Epidermal melanocyte (primary cell): ENCODE measurements around the gene TTR.

Experiments used
- DNase-seq: peaks from one replicate; pipeline ENCODE4 v3.0.0; 2011; ENCODE audit warnings: low spot score; ENCODE audit not compliant: insufficient read length

Gene TTR

DNA sequence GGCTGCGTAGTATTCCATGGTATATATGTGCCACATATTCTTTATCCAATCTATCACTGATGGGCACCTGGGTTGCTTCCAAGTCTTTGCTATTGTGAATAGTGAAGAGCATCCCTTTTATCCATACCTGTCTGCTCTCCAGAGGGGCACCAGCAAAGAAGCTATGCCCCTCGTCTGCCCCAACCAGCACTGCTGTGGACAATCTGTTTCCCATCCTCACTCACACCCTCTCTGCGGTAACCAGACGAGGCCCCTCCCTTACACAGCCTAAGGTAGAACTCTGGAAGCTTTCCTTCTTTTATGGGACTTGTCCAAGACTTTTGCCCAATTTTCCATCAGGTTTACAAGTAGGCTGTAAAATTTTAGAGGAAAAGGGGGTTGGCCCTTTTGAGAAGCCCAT, 24.9 kb downstream of the TTR start:
- no peak for DNase-seq

DNA sequence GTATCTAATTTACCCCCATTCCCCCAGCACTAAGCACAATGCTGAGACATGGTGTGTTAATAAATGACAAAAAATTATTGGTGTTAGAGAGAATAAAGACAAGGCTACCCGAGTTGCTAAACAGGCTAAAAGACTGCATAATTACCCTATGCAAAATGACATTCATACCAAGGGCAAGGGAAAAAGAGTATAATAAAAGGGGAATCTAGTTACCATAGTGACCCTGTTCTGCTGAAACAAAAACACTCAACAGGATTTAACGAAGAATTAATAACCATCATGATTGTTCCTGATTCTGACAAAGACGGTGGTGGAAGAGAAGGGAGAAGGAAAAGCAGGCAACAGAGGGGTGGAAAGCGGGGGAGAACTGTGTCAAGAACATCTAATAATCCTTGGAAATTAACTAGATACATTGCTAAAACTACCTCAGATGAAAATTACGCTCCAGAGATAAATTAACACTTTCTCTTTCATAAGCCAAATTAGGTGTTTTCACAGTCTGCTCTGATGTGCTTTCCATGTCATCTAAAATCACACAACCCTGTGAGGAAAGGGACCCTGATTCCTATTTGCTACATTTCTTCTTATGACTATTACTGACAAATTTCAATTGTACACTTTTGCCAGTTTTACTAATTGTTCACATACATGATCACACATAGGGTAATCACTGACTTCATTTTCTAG, 25.5 kb downstream of the TTR start:
- no peak for DNase-seq

DNA sequence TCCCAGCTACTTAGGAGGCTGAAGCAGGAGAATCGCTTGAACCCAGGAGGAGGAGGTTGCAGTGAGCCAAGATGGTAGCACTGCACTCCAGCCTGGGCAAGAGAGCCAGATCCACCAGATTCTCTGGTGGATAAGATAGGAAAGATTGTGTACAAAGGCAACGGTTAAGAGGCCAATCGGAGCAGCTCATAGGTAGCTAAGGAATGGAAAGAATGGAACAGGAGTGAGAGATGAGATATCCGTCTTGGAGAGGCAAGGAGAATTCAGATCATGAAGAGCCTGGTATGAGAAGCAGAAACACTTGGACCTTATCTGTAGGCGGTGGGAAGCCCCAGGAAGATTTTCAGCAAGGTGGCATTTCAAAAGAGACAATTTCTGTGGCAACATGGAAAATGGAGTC, 27.1 kb downstream of the TTR start:
- DNase-seq: no peak

DNA sequence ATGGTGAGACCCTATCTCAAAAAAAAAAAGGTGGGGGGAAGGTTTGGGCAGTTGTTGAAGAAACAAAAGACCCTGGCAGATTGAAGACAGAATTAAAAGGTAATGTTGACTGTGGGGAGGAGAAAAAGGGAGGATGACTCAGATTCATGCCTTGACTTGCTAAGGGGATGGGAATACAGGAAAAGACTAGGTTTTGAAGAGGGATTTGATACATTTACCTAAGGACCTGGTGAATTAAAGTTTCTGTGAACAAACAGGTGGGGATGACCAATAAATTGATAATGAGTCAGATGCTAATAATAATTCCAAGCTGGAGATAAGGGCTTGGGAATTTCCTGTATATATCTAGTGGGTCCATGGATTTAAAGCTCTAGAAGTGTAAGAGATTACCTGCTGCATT, 27.6 kb downstream of the TTR start:
- no peak for DNase-seq

DNA sequence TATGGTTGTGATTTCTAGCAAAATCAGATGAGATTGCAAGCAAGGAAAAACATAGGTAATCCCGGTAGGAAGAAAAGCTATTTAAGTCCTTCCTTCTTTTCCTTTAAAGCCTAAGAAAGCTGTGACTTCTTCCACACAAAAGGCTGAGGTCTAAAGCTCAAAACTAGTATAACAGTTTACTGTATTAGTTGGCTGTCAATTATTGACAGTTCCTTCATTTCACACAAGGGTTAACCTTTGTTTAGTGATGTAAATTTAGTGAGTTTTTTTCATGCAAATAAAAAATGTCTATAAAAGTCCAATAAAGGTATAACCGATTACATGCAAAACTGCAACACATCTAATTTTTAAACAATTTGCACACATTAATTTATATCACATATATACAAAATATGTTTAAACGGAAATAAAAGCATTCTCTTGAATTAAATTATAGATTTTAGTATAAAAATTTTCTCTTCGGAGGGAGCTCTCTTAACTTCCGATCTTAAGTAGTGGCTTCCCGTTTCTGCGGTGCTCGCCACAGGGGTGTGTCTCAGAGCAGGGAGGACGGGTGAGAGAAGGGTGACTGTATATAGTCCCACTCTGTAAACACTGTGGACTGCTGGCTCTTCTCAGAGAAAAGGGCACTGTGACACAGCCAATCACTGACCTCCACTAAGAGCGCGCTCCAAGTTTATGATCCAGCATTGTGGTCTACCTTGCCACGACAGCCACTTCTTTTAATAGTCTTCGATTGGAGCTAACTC, 33.4 kb downstream of the TTR start:
- no peak for DNase-seq

DNA sequence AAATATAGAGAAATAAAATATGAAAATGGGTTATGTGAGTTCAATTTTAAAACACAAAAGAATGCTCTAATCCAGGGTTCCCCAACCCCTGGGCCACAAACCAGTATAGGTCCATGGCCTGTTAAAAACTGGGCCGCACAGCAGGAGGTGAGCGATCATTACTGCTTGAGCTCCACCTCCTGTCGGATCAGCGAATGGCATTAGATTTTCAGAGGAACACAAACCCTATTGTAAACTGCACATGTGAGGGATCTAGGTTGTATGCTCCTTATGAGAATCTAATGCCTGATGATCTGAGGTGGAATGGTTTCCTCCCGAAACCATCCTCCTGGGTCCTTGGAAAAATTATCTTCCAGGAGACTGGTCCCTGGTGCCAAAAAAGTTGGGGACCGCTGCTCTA, 34.7 kb downstream of the TTR start:
- no peak for DNase-seq

DNA sequence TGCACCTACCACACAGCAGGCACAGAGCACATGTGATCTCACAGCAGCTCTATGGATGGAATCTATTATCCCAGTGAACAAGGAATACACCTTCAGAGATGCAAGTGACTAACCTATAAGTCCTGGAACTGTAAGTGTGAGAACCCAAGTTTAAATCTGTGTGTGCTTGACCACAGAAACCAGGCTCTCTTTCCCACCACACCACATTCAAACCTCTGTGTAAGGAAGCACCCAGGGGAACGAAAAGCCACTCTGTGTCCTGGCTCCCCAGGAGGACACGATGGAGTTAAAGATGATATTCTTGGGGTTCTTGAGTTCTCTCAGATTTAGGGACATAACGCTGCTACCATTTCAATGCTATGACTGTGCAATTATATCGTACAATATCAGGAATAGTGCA, 38.9 kb downstream of the TTR start:
- no peak for DNase-seq

DNA sequence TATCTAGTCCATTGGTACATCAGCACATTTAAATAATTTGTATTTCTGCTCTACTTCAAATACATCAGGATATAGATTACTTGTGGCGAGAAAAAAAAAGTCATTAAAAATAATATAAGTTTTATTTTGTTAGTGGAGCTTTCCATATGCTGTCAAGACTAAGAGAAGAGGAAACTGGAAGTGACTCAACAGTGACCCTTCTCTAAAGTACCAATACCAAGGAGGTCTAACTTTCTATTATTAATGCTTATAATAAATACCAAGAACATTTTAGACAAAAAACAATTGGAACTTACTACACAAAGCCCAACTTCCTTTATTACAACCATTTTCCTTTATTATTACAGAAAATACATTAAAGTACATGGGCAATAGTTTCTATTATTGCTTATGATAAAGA, 39.8 kb downstream of the TTR start:
- no peak for DNase-seq

DNA sequence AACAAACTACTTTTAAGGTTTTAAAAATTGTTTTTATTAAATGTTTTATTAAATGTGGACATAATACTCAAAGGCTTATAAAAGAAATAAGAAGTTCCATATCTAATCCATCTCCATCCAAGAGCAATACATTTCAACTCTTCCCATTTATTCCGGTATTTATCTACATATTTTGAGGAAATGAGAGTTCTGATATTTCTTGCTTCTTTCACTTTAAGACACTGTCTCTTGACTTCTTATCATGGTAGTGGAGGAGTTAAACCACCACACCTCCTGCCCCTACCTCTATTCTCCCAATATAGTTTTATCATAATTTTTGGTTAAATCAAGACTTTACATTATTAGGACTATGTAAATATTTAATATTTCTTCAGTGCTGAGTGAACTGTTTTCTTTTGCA, 40.7 kb downstream of the TTR start:
- DNase-seq: no peak

DNA sequence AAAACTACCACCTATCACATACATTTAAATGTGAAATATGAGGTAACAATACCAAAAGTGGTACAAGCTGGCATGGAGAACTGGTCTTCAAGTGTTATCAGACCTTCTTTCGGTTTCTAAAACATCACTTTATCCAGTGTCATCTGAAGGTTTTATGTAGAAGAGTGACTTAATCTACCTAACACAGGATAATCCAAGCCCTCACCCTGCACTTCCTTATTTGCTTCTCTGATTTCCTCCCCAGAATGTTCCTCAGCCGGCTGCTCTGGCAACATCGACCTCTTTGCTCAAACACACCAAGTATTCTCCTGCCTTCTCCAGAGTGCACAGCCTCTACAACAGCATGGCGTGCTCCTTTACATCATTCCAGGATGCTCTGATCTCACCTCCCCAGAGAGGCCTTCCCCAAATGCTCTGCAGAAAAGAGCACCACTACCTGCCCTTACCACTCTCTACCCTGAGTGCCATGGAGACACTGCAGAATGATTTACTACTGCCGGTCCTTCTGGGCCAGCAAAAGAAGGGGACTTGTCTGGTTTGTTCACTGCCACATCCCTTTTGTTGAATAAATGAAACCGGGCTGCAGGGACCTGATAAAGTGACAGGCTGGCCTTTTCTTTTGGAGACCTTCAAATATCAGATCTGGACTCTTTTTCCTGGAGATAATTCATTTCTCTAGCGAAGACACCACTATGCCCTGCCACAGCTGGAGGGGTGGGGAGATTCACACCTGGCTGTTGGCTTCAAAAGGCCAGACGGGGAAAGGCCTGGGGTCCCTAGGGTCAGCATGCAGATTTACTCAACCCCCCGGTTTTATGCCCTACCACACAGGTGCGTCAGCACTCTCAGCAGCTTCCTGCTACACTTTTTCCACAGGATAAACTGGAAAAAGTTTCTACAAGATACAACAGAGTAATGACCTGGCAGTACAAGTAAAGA, 42.0 kb downstream of the TTR start:
- no peak for DNase-seq

DNA sequence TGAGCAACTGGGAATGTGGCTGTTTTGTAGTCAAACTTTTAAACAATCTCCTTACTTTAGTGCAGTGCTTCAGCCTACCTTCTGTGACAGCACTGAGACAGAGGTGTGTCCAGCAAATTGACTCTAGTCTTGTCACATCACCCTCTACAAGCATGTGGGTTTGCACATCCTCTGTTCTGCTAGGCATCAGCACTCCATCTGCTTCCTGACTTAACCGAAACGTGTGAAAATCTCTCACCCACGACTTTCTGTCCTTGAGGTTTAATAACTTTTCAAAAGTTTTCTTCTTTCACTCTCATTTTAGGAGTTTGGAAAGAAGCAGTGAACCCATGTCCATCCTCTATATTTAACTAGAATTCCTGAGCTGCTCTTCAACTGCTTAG, 42.6 kb downstream of the TTR start:
- DNase-seq: no peak

DNA sequence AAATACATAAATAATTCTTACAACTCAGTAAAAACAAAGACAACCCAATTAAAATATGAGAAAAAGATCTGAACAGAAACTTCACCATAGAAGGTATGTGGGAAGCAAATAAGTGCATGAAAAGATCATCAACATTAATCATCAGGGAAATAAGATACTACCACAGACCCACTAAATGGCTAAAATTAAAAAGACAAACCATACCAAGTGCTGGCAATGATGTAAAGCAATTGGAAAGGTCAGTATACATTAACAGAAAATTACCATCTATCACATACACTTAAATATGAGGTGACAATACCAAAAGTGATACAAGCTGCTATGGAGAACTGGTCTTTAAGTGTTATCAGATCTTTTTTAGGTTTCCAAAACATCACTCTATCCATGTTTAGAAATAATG, 44.7 kb downstream of the TTR start:
- no peak for DNase-seq

DNA sequence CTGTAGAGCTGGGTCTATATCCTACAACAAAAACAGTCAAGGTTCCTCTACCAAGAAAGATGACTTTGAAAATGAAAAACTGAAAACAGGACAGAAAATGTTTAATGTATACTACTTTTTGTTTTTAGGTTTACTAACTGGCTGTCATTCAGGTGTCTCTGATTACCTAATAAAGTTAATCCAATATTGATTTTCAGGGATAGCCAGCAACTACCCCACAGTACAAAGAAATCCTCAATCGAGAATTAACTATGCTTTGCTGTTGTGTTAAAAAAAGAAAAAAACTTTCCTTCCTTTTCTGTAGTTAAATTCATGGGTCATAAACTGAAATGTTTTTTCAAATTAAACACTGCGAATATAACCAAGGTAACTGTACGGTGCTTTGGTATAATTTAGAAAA, 45.8 kb downstream of the TTR start:
- DNase-seq: no peak

DNA sequence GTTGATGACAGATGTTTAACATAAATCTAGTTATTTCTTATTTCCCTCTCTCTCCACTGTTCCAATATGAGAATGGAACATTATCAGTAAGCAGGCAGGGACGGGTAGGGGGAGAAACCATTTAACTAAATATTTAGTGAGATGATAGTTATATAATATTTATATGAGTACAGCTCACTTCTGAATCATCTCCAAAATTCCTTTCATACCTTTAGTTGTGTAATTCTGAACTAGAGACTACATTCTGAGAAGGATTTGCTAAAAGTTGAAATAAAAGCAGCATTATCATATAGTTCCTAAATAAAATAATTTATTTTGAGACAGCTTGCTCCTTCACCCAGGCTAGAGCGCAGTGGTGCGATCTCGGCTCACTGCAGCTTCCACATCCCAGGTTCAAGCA, 51.3 kb downstream of the TTR start:
- DNase-seq: no peak

DNA sequence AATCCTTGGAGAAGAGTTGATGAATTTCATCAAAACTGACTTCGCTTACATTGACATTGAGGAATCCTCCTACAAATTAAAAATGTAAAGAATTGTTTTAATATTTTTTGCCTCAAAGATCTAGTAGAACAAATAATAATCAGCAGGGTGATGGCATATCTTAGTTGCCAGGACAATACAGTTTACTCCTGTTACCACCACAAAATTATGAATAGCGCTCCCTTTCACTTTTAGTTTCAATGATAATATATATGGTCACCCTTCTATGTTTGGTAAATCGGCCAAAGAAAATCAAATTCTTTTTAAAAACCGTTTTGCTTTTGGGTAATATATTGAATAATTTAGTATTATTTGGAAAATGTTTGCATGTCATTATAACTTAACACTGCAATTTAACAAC, 53.7 kb downstream of the TTR start:
- no peak for DNase-seq

DNA sequence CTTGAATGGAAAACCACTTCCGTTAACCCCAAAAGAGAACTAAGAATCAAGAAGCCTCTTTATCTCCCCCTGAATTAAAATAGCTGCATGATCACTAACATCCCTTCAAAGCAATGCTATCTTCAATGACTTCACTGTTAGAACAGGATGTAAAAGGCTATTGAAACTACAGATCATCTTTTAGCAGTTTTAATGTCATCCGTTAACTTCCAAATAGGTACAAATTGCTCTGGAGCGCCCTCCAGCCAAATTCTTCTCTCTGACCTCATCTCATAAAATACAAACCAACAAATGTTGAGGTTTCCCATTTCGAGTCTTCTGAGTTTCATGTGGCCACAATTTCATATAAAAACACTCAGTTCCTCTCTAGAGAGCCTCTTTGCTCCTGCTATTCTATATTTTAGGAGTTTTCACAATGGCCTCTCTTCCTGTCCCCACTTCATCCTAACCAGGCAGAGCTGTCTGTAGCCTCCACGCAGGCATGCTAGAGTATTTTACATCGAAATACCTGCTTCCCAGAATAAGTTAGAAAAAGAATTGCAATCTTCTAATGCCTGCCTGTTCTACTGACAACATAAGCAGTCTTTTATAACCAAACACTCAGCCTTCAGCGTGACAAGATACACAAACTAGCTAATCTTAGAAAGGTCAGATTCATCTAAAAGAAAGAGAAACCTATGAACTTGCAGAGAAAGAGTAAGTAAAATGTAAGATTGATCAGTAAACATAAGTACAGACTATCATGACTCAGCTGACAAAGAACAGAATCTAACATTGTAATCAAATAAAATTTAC, 54.9 kb downstream of the TTR start:
- DNase-seq: peak; percentile 17

DNA sequence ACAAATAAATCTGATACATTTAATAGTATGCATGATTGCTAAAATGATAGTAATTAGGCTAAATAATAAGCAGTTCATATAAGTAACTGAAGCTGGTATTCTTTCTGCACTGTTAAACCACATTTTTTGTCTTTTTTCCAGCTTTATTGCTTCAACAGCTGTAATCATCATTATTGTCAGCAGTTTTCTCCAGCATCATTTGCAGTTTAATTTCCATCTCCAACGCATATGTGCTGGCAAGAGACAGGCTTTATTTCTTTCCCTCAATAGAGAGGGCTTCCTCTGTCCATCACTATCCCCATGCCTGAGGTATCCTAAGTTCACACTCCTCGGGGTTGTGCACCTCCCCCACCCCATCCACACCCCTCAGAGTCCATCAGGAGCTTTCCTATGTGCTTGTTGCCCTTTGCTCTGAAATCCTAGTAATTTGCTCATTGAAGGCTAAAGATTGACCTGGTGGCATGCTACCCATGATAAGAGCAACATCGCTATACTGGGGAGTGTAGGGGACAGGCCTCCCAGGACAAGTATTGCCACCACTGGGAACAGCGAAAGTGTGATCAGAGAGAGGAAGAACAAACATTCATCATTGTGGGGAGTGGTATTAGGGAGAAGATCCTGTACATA, 55.6 kb downstream of the TTR start:
- no peak for DNase-seq
